Measurements from ENCODE around the gene ACO2. TPM values are rescaled to one million over a fixed set of nuclear protein-coding genes. Genes with fewer than 3 reads are reported as not detected.

ACO2 gene
- total and polyA plus RNA-seq, 2 of the 8 experiments (the other 6 are each of a cell fraction or from before 2014, with no cell fraction given): 52.8 to 75.4 TPM

GRCh38 chr22:41568811-41569210, 99.9 kb downstream of the ACO2 start:
- Histone ChIP-seq H4K5ac (ENCODE audit: insufficient read length, low read depth, low read length) (no peak overlapping the region), H2BK120ac (replicated peaks; ENCODE audit: low read depth, low read length) (no peak overlapping the region), H2BK15ac (ENCODE audit: low read length) (no peak overlapping the region), H2AFZ (ENCODE audit: low read length) (no peak overlapping the region), H2BK20ac (ENCODE audit: low read length) (no peak overlapping the region), H4K8ac (ENCODE audit: extremely low read depth, insufficient read depth, low read length) (no peak overlapping the region), H3K79me1 (ENCODE audit: low read depth, low read length) (no peaks in the 10 kb centered on the region), H4K20me1 (replicated peaks in 1 of 2; ENCODE audit: control insufficient read depth in 1 of 2, insufficient read depth in 2 of 2, low read length in 2 of 2) (no peaks in the 10 kb centered on the region), H3K14ac (ENCODE audit: insufficient read length) (no peak overlapping the region), H2AK5ac (ENCODE audit: low read depth, low read length) (peak overlapping the region; percentile 39; the same call in 1 of the 2 replicates), H3K18ac (ENCODE audit: extremely low read depth, low read length) (no peak overlapping the region), H3K27ac (ENCODE audit: low read depth, low read length) (no peak overlapping the region), H3K9ac (replicated peaks in 1 of 4; ENCODE audit: extremely low read depth in 1 of 4, low read depth in 3 of 4, low read length in 3 of 4) (no peak overlapping the region), H3K9me3 (ENCODE audit: insufficient read depth in 2 of 2, low read depth in 1 of 2, low read length in 1 of 2) (no peaks in the 10 kb centered on the region), H4K91ac (replicated peaks; ENCODE audit: insufficient read length, low read length) (no peak overlapping the region), H3K27me3 (replicated peaks in 1 of 4; ENCODE audit: control insufficient read depth in 3 of 4, extremely low read depth in 1 of 4, insufficient read depth in 3 of 4, low read length in 3 of 4) (0 out of 7 replicates have a peak, but pooled peaks cover 0 to 3% (median 0%) of the 10 kb centered on the region in 4 experiments), H3K4me1 (replicated peaks in 1 of 4; ENCODE audit: control insufficient read depth in 3 of 4, insufficient read depth in 4 of 4, low read length in 3 of 4) (no peaks in the 10 kb centered on the region), H3K4me2 (ENCODE audit: insufficient read depth in 1 of 2, low read depth in 2 of 2, low read length in 2 of 2) (no peak overlapping the region), H3K23me2 (ENCODE audit: low read depth, low read length) (peaks cover 3% of the 10 kb centered on the region; the same call in 1 of the 2 replicates), H2BK12ac (ENCODE audit: low read depth, low read length) (no peak overlapping the region), H2BK5ac (ENCODE audit: low read depth, low read length) (no peak overlapping the region), H3K4ac (replicated peaks; ENCODE audit: insufficient read length, low read depth, low read length) (no peak overlapping the region), H3K79me2 (ENCODE audit: control insufficient read depth in 1 of 2, insufficient read depth in 2 of 2, low read length in 2 of 2) (no peaks in the 10 kb centered on the region), H3K36me3 (ENCODE audit: control insufficient read depth in 2 of 4, insufficient read depth in 4 of 4, low read length in 3 of 4) (no peaks in the 10 kb centered on the region), H3K23ac (ENCODE audit: insufficient read length) (no peak overlapping the region), H3K56ac (replicated peaks; ENCODE audit: insufficient read length, low read depth, low read length) (no peak overlapping the region), H3K4me3 (ENCODE audit: extremely low read depth in 1 of 4, insufficient read depth in 2 of 4, low read depth in 3 of 4, low read length in 4 of 4) (no peak overlapping the region)
- 79% methylated on average over 7 of the region's 7 CpGs; no CpG with 5 or more reads in 1 of the 2 experiments for WGBS, 2 experiments (ENCODE audit: extremely low coverage in 1 of 2, insufficient coverage in 1 of 2, insufficient read length in 1 of 2, insufficient replicate concordance in 2 of 2, low coverage in 1 of 2, low lambda C conversion rate in 2 of 2, missing lambda C conversion rate in 1 of 2)
- ChIA-PET POLR2A (ENCODE audit: partially characterized antibody) (interaction anchor here (1.4 kb wide), 1 partner anchor 21 kb away, joined by 5 read pairs; the partner anchor contains the start of gene PMM1), CTCF (ENCODE audit: partially characterized antibody) (interaction anchor here (0.6 to 16.1 kb wide), 7 partner anchors 11 to 196 kb away, joined by 3 to 169 read pairs (median 6); no protein-coding TSS in a partner anchor)
- DNase-seq (ENCODE audit: low read depth in 1 of 2, low spot score in 2 of 2) (no peak), FAIRE-seq (no peak)
- TF ChIP-seq PHF8 (conservative IDR thresholded peaks at IDR 0.05; ENCODE audit: low read depth, low read length) (no peak), RFX5 (IDR thresholded peaks at IDR 0.05; ENCODE audit: borderline replicate concordance, low read depth, low read length) (no peak), ASH2L (IDR thresholded peaks at IDR 0.05; ENCODE audit: low read length) (no peak), MAFK (IDR thresholded peaks at IDR 0.05; ENCODE audit: low read depth, low read length) (no peak), TBP (IDR thresholded peaks at IDR 0.05; ENCODE audit: low read depth, low read length) (no peak), SAP30 (IDR thresholded peaks at IDR 0.05; ENCODE audit: insufficient read depth, insufficient replicate concordance, low read length) (no peak), GTF2F1 (IDR thresholded peaks at IDR 0.05; ENCODE audit: borderline replicate concordance, low read depth, low read length) (no peak), POLR2AphosphoS5 (IDR thresholded peaks at IDR 0.05; ENCODE audit: low read depth, low read length) (no peak)

Data from H1 (cell line).